ENCODE measurements around the gene SFTPA2.
"Not testable (repeated sequence)": the region's sequence is repeated elsewhere in the genome, so short reads cannot be mapped to it uniquely, and the experiment has no call there.

The SFTPA2 gene

DNA sequence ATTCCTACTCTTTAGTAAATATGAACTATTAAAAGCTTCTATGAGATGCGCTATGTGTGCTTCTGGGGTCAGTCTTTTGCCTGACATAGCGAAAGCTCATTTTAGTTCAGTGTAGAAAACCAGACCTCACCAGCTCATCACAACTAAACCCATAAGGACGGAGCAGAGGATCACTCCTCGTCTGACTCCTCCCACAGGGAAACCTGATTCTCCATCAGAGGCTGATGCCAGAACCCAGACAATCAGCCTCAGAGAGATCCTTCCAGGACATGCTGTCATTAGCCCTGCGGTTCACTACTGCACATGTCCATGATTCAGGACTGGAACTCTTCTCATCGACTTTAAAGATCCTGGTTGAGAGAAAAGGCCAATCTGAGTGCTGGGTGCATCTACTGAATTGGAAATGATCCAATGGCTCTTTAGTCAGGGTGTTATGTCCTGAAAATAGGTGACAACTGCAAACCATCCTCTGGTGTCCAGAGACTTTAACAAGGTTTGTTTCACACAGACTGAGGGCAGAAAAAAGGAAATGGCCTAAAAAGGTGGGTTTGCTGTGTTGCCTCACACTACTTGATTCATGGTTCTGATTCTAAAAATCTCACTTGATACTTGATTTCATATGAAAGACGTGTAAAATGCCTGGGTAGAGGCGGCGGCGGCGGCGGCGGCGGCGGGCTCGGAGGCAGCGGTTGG lies 48.2 kb downstream of the SFTPA2 start, which contains the start of gene EIF5AL1:
Gene EIF5AL1 (plus strand): TSS at position 643 of the 693 bp plus-strand sequence. CDS start 117 bp downstream, outside the sequence.
- H3K4me3 ChIP-seq (ENCODE audit: low read depth, low read length), result not testable (repeated sequence)

DNA sequence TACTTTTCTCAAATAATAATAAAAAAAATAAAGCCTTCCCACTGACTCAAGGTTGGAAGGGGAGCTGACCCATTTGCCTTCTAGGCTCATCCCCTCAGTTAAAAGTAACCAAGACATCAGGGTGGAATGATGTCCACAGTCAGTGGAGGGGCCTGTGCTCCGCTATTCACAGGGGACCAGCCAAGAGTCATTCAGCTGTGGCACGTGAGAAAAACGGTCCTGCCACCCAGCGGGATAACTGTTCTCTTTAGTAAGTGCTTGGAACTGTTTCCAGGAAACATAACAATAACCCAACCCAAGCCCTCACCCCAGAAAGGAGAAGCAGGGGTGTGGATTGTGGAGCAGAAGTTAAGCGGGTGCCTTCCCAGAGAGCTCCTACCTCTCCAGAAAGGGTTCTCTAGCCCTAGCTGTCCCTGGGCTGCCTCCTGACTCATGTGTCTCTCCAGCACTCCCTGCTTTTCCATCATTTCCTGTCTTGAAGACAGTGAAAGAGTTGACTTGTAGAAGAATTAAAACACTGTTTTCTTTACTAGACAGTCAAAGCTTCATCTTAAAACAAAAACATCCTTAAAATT lies 50.2 kb downstream of the SFTPA2 start:
- H3K4me3 ChIP-seq (ENCODE audit: low read depth, low read length), result not testable (repeated sequence)

DNA sequence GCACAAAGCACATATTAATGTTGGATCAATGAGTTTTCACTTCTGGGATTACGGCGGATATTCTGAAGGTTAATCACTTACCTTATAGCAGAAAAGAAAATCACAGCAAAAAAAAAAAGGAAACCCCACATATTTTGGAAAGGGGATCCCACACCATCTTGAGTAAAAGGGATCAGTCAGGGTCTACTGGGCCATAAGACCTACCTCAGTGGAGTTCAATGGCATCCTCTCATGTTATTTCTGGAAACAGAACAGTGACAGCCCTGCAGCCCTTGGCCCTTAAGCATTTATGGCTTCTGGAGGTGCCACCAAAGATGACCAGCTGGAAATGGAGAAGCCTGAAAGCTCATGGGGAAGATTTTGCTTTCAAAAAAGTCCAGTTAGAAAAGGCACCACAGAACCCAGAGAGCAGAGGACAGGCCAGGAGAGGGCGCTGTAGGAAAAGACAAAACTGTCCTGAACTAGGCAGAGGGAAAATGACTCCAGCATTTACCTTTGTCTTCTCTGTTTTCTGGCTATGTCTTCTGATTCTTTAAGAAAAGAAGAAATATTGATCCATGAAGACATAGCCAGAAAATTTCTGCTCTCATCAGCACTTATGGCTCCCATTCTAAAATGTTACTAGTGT lies 50.8 kb downstream of the SFTPA2 start:
- not testable (repeated sequence) for H3K4me3 ChIP-seq (ENCODE audit: low read depth, low read length)

DNA sequence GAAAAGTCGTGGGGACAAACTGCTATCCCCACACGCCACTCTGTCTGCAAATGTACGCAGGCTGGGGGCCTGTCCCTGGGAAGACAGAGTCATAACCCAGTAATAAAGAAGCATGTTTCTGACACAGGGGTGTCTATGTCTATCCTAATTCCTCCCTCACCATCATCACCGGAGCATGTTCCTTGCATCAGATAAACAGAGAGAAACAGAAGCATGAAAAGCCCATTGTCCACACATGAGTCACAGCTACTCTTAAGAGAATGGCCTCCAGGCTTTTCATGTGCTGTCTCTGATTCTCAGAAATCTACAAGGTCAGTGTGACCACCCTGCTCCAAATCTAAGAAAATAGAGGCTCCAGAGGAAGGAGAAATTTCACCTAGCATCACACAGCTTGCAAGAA lies 52.0 kb downstream of the SFTPA2 start:
- not testable (repeated sequence) for H3K4me3 ChIP-seq (ENCODE audit: low read depth, low read length)

DNA sequence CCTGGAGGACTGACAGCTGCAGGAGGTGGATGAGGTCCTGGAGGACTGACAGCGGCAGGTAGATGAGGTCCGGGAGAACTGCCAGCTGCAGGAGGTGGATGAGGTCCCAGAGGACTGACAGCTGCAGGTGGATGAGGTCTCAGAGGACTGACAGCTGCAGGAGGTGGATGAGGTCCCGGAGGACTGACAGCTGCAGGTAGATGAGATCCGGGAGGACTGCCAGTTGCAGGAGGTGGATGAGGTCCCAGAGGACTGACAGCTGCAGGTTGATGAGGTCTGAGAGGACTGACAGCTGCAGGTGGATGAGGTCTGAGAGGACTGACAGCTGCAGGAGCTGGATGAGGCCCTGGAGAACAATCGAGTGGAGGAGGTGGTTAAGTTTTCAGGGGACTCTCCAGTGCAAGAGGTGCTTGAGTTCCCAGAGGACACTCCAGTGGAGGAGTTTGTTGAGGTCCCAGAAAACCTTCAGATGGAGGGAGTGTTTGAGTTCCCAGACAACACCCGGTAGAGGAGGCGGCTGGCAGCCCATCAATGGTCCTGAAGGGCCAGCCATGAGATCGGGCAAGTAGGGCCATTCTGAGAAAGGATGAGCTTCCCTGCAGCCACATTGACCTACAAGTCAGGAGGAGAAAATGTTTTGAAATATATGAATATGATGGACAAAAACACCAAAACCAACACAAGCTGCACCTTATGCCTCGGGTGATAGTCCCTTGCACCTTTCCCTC lies 52.6 kb downstream of the SFTPA2 start:
- H3K4me3 ChIP-seq (ENCODE audit: low read depth, low read length), result no peak overlapping the region
